GM18507 (cell line): ENCODE measurements around the gene KRTAP2-3.
"Not testable (repeated sequence)": the region's sequence is repeated elsewhere in the genome, so short reads cannot be mapped to it uniquely, and the experiment has no call there.

Experiments used
- DNase-seq: peaks from one replicate; pipeline ENCODE4 v3.0.0; 2011; ENCODE audit warnings: low read depth; ENCODE audit not compliant: insufficient read length; ENCODE audit errors: extremely low spot score
- FAIRE-seq: peaks from 2 replicates; lab custom pipeline; 2011; peaks lifted over from hg19 to GRCh38; lab: Jason Lieb, UNC

Gene KRTAP2-3

GRCh38 chr17:41040783-41041571 lies 18.9 kb downstream of the KRTAP2-3 start, which contains the start of gene KRTAP1-1:
Gene KRTAP1-1 (minus strand): TSS chr17:41041450. CDS start chr17:41041397, 53 bp downstream.
- DNase-seq, FAIRE-seq: not testable (repeated sequence)

- no peak for FAIRE-seq
These were observed 22.0 kb downstream of the KRTAP2-3 start for GRCh38 chr17:41037853-41038350.

GRCh38 chr17:41034346-41034935 lies 25.5 kb downstream of the KRTAP2-3 start, which contains the start of gene KRTAP1-3:
Gene KRTAP1-3 (minus strand): TSS chr17:41034874. CDS start chr17:41034821, 53 bp downstream.
- FAIRE-seq, DNase-seq: not testable (repeated sequence)

More at GRCh38 chr17:41037853-41038350, 22.0 kb downstream of the KRTAP2-3 start:
- DNase-seq: no peak

- DNase-seq (no peak), FAIRE-seq (no peak)
These were observed 30.2 kb downstream of the KRTAP2-3 start, which contains the start of gene KRTAP1-4 for GRCh38 chr17:41029633-41030245. Gene KRTAP1-4 (minus strand): TSS chr17:41030195. CDS start chr17:41030078, 117 bp downstream.

GRCh38 chr17:41026715-41027471 lies 33.0 kb downstream of the KRTAP2-3 start, which contains the start of gene KRTAP1-5:
Gene KRTAP1-5 (minus strand): TSS chr17:41027208. CDS start chr17:41027155, 53 bp downstream.
- DNase-seq (no peak), FAIRE-seq (no peak)

- no peak for FAIRE-seq
These were observed 35.2 kb downstream of the KRTAP2-3 start for GRCh38 chr17:41024697-41025096.

GRCh38 chr17:41020336-41020735 lies 39.6 kb downstream of the KRTAP2-3 start:
- no peak for FAIRE-seq

More at GRCh38 chr17:41024697-41025096, 35.2 kb downstream of the KRTAP2-3 start:
- DNase-seq: no peak

DNA sequence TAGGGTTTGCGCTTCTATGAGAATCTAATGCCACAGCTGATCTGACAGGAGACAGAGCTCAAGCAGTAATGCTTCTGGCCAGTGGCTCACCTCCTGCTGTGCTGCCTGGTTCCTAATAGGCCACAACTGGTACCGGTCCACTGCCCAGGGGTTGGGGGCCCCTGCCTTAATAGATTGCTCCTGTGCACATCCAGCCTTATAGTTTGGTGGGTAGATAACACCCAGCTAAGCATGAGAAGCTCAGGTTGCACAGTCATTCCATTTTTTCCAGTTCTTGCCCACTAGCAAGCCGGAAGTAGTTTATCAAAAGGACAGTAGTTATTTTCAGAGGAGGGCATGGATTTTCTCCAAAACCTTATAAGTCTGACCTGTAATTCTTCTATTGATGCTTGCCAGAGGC lies 40.5 kb downstream of the KRTAP2-3 start:
- DNase-seq: no peak
- no peak for FAIRE-seq

More at GRCh38 chr17:41020336-41020735, 39.6 kb downstream of the KRTAP2-3 start:
- no peak for DNase-seq

- FAIRE-seq (no peak), DNase-seq (no peak)
These were observed 41.4 kb downstream of the KRTAP2-3 start for GRCh38 chr17:41018541-41018940.

DNA sequence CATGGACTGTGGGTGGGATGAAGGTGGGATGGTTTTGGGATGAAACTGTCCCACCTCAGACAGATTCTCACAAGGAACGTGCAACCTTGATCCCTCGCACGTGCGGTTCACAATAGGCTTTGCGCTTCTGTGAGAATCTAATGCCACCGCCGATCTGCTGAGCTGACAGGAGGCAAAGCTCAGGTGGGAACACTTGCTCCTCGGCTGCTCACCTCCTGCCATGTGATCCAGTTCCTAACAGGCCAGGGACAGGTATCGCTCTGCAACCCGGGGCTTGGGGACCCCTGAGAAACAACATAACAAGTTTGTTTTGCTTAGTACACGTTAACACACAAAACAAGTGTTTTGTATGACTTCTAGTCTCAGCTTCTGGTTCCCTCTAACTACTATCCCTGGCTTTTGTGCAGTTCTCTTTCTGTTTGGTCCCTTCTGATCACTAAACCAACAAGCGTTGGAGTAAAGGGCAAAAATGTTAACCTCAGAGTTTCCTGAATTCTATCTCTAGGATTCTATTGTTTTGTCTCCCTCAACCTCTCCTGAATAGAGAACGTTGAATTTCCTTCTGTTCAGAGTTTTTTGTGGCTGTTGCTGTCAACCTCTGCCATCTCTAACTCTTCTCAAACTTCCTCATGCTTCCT lies 43.2 kb downstream of the KRTAP2-3 start:
- no peak for FAIRE-seq
- no peak for DNase-seq

GRCh38 chr17:41015454-41015853 lies 44.5 kb downstream of the KRTAP2-3 start:
- DNase-seq (no peak), FAIRE-seq (no peak)

GRCh38 chr17:41013606-41014005 lies 46.3 kb downstream of the KRTAP2-3 start:
- no peak for FAIRE-seq
- DNase-seq: no peak

- no peak for DNase-seq
- no peak for FAIRE-seq
These were observed 46.7 kb downstream of the KRTAP2-3 start for GRCh38 chr17:41013181-41013580.

GRCh38 chr17:41012326-41013120 lies 47.4 kb downstream of the KRTAP2-3 start:
- FAIRE-seq (no peak), DNase-seq (no peak)

- FAIRE-seq (no peak), DNase-seq (no peak)
These were observed 49.5 kb downstream of the KRTAP2-3 start for GRCh38 chr17:41010441-41010840.

DNA sequence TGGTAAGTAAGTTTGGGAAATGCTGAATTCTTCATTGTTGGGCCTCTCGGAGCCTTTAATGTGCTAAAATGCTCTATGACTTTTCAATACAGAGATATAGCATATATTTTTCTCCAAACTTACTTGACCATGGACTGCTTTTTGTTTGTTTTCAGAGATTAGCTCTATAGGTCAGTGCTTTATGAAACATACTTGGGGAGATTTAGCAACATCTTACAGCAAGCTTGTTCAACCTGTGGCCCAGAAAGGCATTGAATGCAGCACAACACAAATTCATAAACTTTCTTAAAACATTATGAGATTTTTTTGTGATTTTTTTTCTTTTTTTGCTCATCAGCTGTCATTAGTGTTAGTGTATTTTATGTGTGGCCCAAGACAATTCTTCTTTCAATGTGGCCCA lies 50.0 kb downstream of the KRTAP2-3 start:
- no peak for DNase-seq
- FAIRE-seq: no peak

DNA sequence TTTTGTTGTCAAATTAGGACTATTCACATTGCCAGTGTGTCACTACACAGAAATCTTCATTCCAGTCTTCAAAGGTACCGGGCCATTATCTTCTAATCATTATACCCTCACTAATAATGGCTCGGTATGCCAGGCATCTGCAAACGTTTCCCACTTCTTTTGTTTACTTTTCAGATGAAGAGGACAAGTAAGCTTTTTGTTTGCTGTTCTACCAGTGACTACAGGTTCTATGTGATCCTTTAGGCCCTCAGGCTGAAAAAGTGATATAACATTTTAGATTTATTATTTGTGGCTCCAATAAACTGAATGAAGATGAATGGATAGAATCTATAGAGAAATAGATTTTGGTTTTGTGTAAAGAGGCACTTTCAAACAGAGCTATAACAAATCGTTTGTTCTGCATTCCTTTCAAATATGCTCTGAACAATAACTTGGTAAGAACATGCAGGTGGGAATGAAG lies 50.6 kb downstream of the KRTAP2-3 start:
- no peak for DNase-seq
- FAIRE-seq: no peak
